Frontal cortex (tissue), 4 donors: ENCODE data around the gene PTPN6. TPM values are rescaled to one million over a fixed set of nuclear protein-coding genes. Genes with fewer than 3 reads are reported as not detected.

Experiments used
- DNase-seq, 2 donors: peaks; one replicate each; pipeline ENCODE4 v3.0.0; 2012; ENCODE audit warnings: low spot score in 2 of 2
- FAIRE-seq: peaks from 2 replicates; lab custom pipeline; 2012; peaks lifted over from hg19 to GRCh38; lab: Jason Lieb, UNC
- total RNA-seq: library from RNA; depleted of rRNA; stranded (reverse); fragments of >200 nt; gene quantifications from one replicate; pipeline ENCODE4 v1.2.3, GENCODE V29; 2014
- donor health status: control.
- donor health status: control.
- donor health status: control.

Gene PTPN6
- total RNA-seq, 1 donor from 2014 or later: 1.6 TPM

GRCh38 chr12:6963791-6964413, 12.7 kb downstream of the PTPN6 start:
- FAIRE-seq (no peak), DNase-seq (peak in 1 of 2 donors; percentile 15)

GRCh38 chr12:6964605-6965025, 13.5 kb downstream of the PTPN6 start:
- DNase-seq (peak in 1 of 2 donors; percentile 29), FAIRE-seq (no peak)

DNA sequence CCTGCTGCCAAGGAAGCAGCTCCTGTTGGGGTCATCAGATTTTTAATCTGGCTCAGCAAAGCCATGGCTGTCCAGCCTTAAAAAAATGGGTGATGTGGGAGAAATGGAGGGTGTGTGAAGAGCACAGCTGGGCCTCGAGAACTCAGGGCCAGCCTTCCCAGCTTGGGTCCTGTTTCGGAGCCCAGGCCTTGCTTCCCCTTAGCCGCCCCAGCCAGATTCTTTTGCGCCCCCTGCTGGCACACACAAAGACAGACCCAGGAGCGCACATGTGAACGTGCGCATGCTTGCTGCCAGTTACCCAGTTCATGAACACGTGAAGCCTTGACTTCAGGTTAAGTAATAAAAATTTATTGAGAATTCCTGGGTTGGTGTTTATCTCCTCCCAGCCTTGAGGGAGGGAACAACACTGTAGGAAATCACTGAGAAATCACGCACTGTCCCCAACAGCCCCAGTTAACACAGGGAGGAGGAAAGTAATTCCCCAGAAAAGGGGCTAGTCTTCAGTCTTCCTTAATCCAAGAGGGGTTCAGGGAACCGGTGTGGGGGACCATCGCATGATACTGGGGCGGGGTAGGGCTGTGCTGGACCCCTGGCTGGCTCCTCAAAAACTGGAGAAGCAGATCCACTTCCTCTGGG, 14.0 kb downstream of the PTPN6 start:
- peak; percentile 77 to 89 for DNase-seq
- no peak for FAIRE-seq

DNA sequence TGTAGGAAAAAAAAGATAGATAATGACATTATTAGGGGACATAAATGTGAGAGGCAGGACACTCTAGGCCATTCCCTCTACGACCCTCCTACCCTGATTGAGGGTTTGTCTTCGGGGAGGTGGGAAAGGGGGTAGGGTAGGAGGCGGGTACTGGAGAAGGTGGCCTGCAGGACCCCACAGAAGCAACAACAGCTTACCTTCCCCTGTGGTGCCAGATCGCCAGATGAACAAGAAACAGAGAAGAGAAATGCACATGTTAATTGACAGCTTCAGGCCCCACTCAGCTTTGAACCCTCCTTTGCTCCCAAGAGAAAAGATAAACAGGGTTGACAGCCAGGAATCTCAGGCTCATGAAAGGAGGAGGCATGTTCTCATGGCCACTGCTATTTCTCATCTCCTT, 14.6 kb downstream of the PTPN6 start:
- peak in 1 of 2 donors; percentile 18 for DNase-seq
- FAIRE-seq: no peak

DNA sequence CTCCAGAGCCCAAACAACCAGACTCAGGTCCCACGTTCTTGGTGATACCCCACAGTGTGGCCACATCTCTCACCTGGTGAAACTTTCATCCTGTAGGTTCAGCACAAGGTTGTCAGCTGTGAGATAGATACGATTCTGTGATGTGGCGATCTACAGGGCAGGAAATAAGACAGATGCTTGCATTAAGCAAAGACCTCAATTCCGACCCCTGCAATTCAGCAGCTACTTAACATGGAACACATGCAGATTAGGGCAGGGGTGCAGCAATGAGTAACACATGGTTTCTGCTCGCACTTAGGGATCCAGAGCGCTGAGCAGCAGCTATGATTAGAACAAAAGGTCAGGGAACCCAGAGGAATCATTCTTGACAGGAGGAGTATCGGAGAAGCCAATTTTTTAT, 15.2 kb downstream of the PTPN6 start:
- DNase-seq (no peak), FAIRE-seq (no peak)

- FAIRE-seq: no peak
Observed at GRCh38 chr12:6967651-6968100, 16.5 kb downstream of the PTPN6 start.

DNA sequence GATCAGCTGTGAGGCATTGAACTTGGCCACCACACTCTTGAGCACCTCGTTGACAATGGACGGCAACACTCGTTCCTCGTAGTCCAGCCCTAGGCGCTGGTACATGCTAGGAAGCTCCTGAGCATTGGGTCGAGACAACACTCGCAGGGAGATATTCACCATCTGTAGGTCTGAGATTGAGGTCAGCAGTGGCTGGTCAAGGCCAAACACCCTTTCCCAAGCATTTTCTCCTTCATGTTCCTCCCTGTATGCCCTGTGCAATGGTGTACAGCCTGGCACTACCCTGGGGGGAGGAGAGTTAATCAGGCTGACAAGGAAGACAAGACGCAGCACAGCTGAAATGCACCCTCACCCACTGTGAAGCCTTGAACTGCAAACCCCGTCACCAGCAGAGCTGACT, 17.3 kb downstream of the PTPN6 start:
- FAIRE-seq (no peak), DNase-seq (no peak)

More at GRCh38 chr12:6967651-6968100, 16.5 kb downstream of the PTPN6 start:
- DNase-seq: no peak

GRCh38 chr12:6970096-6970527, 19.0 kb downstream of the PTPN6 start:
- FAIRE-seq: no peak
- DNase-seq: peak in 1 of 2 donors; percentile 11

GRCh38 chr12:6974180-6974579, 23.0 kb downstream of the PTPN6 start:
- DNase-seq (no peak), FAIRE-seq (no peak)

DNA sequence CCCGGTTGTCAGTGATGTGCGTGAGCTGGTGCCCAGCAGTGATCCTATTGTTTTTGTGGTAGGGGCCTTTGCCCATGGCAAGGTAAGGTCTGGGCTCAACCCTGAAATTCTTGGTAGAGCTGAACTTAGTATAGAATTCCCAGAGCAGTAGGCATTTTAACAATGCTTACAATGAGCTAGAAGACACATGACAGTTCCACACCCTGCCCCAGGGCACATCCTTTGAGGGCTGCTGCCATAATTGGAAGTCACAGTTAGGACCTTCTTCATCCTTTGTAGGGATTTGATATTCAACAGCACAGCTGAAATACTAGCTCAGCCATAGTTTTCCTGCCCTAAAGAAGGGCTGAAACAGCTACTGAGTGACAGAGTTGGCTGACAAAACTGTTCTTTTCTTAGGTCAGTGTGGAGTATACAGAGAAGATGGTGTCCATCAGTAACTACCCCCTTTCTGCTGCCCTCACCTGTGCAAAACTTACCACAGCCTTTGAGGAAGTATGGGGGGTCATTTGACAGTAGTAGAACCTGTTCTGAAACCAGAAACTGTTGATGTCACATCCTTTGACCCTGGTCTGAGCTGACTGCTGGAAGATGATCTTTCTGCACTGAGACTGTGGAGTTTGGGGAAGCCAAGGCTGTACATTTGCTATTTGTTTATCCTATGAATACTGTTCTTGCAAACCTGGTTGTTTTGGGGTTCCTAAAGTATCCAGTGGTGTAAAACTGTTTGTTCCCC, 24.3 kb downstream of the PTPN6 start:
- no peak for FAIRE-seq

GRCh38 chr12:6977653-6978052, 26.5 kb downstream of the PTPN6 start:
- no peak for FAIRE-seq
- DNase-seq: no peak

More for the DNA sequence above, 24.3 kb downstream of the PTPN6 start:
- no peak for DNase-seq

DNA sequence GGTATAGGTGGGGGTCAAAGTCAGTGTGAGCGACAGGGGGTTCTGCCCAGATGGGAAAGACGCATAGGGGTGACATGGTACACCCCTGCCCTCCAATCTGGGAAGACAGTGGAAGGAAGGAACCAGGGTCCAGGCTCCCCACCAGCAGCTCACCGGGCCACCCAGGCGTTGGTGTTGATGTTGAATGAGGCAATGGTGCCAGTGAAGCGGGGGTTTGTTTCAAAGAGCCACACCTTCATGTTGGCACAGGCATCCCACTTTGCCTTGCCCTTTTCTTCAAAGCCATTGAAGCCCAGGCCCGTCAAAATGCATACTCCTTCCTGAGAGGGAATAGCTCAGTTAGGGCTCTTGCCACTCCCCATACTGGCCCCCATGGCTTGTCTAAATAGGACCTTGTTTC, 27.0 kb downstream of the PTPN6 start:
- FAIRE-seq (no peak), DNase-seq (no peak)

DNA sequence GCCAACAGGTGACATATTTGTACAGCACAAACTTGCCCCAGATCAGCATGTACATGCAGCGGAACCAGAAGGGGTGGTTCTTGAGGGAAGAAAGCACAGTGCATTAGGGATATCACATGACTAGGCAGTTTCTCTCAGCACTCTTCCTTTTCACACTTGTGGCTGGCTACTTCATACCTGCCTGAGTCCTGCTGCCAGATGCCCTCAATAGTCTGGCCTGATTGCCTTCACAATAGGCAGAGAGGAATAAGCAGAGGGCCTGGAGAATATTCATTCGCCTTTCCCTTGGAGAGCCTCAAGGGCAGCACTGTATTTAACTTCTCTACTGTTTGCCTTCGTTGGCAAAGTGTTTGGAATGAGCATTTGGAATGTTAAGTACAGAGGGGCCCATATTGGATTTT, 27.5 kb downstream of the PTPN6 start:
- DNase-seq: no peak
- no peak for FAIRE-seq

GRCh38 chr12:6979021-6979420, 27.9 kb downstream of the PTPN6 start:
- FAIRE-seq: no peak
- DNase-seq: no peak

DNA sequence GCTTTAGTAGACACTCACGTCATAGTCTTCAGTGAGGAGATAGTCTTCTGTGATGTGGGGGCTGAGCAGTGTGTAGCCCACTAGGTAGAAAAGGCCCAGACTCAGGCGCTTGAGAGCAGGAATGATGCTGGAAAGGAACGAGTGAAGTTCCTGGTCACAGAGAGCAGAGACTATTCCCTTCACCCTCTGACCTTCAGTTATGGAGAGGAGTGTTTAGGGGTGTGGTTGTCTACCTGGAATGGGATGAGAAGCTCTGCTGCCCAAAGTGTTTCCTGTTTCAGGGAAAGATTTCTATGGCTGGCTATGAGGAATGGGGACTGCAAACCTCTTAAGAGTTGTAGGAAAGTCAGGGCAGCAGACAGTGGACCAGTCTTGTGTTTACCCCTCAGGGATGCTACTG, 28.3 kb downstream of the PTPN6 start:
- DNase-seq: no peak
- FAIRE-seq: no peak

- no peak for DNase-seq
- no peak for FAIRE-seq
Observed at GRCh38 chr12:6980075-6980474, 28.9 kb downstream of the PTPN6 start.

GRCh38 chr12:6980740-6981139, 29.6 kb downstream of the PTPN6 start:
- FAIRE-seq (no peak), DNase-seq (no peak)

- no peak for FAIRE-seq
- DNase-seq: no peak
Observed at GRCh38 chr12:6981152-6982052, 30.2 kb downstream of the PTPN6 start.

- DNase-seq: no peak
- no peak for FAIRE-seq
Observed at GRCh38 chr12:6982532-6982931, 31.4 kb downstream of the PTPN6 start.

GRCh38 chr12:6987956-6988553, 36.9 kb downstream of the PTPN6 start:
- no peak for DNase-seq
- FAIRE-seq: no peak
